GM18868 (cell line): Measurements from ENCODE around the gene LITAF.
A peak's percentile ranks its signal among the peaks of the same experiment; 100 is the strongest.
"Not testable (repeated sequence)": the region's sequence is repeated elsewhere in the genome, so short reads cannot be mapped to it uniquely, and the experiment has no call there.

Source experiments
- ATAC-seq: cut with Tn5 transposase; IDR thresholded peaks from one replicate; pipeline ENCODE4 v1.9.1; 2021; ENCODE audit warnings: mild to moderate bottlenecking, moderate library complexity; ENCODE audit not compliant: unreplicated experiment

The LITAF gene

GRCh38 chr16:11524098-11524760 lies 62.5 kb downstream of the LITAF start:
- ATAC-seq: no peak

DNA sequence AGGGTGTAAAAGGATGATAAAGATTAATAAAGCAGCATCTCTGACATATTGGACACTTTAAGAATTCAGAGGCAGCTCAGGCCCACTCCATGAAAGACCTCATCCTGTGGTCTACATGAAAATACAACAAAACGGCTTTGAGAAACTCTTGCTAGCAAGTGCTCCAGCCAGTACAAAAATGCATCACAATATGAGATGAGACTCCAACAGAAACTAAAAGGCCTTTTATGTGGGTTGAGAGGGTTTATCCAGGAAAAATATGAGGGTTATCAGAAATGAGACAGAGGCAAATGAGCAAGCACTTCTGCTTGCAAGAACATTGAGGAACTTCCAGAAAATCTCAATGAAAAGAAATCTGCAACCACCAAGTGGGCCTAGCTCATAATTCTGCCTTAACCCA lies 65.7 kb downstream of the LITAF start:
- no peak for ATAC-seq

GRCh38 chr16:11520442-11520841 lies 66.3 kb downstream of the LITAF start:
- ATAC-seq: no peak

DNA sequence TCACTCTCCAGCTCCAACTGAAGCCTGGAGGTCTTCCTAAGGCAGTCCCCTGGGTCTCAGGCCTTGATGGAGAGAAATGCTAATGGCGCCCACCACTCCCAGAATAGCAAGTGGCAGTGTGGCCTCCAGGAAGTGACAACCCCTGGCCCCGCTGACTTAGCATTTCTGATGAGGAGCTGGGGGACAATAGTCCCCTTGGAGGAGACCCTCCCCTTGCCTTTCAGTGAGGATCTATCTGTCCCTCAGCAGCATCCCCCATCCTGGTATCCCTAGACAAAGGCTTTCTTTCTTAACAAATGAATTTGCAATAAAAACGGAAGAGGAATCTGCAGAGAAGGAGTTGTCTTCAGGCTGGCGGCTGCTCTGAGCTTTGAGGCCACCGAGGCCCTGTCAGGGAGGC lies 68.8 kb downstream of the LITAF start:
- no peak for ATAC-seq

DNA sequence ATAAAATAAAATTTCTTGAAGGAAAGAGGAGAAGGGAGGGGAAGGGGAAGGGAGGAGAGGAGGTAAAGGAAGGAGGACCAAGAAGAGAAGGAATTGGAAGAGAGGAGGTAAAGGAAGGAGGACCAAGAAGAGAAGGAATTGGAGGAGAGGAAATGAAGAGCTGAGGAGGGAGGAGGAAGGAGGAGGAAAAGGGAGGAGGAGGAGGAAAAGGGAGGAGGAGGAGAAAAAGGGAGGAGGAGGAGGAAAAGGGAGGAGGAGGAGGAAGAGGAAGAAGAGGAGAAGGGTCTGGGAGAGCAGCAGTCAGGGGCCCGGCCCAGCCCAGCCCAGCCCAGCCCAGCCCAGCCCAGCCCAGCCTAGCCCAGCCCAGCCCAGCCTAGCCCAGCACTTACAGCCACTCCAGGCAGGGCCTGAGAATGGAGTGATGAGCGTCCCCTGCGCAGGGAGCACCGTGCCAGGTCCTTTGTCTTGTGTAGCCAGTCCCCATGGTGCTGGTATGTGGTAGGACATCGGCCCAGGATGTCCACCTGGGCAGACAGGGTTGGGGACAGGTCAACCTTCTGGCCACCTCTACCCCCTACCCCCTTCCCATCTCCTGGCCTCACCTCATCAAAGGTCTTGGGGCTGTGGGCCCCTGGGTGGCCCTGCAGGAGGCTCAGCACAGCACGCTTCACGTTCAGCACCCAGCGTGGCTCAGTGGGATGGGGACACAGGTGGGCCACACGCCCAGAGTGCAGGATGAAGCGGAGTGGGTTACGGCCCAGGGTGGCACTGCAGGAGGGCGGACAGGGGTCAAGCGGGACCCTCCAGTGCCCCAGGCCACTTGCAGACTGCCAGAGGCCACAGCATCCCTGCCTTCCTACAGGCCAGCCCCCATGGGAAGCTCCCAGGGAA lies 70.9 kb downstream of the LITAF start:
- ATAC-seq: no peak

DNA sequence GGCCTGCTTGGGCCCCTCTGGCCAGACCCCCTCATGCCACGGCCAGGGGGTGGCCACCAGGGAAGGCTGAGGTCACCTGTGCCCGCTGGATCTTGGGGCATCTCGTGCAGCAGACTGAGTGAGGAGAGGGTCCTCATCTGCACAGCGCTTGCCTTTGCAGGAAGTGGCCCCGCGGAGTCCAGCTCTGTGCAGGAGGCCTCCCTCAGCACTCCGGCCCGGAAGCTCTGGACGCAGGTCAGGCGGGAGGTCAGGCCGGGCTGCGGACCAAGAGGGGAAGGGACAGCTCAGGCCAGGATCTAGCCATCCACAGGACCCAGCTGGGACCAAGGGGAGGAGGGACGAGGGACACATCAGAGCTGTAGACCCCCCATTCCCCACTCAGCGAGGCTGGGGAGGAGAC lies 72.4 kb downstream of the LITAF start:
- ATAC-seq: no peak

DNA sequence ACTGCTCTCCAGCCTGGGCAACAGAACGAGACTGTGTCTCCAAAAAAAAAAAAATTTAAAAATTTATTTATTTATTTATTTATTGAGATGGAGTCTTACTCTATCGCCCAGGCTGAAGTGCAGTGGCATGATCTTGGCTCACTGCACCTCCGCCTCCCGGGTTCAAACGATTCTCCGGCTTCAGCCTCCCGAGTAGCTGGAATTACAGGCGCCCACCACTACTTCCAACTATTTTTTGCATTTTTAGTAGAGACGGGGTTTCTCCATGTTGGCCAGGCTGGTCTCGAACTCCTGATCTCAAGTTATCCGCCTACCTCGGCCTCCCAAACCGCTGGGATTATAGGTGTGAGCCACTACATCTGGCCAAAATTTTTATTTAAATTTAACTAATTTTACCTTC lies 73.4 kb downstream of the LITAF start:
- not testable (repeated sequence) for ATAC-seq

DNA sequence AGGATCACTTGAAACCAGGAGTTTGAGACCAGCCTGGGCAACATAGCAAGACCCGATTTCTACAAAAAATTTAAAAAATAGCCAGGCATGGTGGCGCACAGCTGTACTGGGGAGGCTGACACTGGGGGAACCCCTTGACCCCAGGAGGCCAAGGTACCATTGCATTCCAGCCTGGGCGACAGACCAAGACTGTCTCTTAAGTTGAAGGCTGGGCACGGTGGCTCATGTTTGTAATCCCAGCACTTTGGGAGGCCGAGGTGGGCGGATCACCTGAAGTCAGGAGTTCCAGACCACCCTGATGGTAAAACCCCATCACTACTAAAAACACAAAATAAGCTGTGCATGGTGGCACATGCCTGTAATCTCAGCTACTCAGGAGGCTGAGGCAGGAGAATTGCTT lies 74.9 kb downstream of the LITAF start:
- ATAC-seq: no peak

DNA sequence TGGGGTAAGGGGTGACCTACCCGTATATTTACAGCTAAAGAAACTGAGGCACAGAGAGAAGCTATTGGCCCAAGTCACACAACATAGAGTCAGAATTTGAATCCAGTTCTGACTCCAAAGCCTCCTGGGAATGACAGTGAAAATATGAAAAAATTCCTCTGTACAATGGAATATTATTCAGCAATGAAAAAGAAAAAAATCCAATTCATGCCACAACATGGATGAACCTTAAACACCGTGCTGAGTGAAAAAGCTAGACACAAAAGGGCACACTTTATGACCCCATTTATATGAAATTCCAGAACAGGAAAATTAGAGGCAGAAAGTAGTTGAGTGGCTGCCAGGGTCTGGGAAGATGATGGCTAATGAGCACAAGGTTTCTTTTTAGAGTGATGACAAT lies 75.4 kb downstream of the LITAF start:
- ATAC-seq: no peak

DNA sequence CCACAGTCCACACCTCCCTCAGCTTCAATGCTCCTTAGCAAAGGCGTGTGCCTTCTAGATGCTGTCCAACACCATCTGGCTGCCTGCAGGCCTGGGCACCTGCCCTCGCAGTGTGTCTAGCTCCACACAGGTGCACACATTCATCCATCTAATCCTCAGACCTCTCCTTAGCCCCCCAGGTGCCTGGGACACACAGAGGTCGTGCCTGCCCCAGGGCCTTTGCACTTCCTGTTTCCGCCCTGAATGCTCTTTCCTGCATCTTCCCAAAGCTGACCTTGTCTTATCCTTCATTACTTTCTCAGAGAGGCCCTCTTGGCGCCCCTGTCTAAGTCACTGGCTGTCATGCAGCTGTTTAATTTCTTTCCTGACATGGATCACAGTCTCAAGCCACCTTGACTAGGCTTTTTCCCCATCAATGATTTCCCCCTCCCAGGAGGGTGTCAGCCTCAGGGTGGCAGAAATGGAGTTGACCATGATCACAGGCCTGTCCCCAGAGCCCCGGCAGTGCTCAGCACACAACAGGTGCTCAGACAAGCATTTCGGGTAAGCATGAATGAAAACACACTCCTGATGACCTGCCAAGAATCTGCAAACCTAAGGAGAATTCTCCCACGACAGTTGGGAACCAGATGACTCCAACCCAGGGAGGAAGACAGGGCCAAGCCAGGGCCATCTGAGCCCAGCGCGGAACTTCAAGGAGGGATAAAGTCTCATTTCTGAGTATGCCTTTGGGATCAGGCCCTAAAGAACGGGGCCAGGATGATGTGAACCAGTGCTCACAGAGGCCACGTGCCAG lies 76.3 kb downstream of the LITAF start:
- no peak for ATAC-seq

DNA sequence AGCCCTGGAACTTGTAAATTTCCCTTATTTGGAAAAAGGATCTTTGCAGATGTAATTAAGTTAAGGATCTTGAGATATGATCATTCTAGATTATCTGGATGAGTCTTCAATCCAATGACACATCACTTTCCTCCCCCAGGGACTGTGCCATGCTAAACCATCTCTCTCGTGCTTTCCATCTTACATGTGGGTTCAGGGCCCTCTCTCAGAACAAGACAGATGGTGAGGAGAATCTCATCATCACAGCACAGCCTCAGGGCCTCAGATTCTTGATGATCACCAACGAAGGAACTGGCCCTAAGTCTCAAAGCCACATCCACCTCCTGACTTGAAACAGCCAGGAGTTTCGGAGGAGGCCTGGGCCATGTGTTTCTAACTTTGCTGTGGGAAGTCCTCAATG lies 78.7 kb downstream of the LITAF start:
- no peak for ATAC-seq

- no peak for ATAC-seq
Observed at GRCh38 chr16:11507350-11507749, 79.4 kb downstream of the LITAF start.

- peak; percentile 41 for ATAC-seq
Observed at GRCh38 chr16:11506741-11507305, 79.9 kb downstream of the LITAF start.

DNA sequence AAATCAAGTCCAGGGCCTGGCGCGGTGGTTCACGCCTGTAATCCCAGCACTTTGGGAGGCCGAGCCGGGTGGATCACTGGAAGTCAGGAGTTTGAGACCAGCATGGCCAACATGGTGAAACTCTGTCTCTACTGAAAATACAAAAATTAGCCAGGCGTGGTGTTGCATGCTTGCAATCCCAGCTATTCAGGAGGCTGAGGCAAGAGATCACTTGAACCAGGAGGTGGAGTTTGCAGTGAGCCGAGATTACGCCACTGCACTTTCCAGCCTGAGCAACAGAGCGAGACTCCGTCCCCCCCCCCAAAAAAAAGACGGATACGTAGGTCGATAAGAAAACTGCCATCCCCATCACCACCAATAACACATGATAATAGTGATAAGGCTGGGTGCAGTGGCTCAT lies 82.5 kb downstream of the LITAF start:
- not testable (repeated sequence) for ATAC-seq

DNA sequence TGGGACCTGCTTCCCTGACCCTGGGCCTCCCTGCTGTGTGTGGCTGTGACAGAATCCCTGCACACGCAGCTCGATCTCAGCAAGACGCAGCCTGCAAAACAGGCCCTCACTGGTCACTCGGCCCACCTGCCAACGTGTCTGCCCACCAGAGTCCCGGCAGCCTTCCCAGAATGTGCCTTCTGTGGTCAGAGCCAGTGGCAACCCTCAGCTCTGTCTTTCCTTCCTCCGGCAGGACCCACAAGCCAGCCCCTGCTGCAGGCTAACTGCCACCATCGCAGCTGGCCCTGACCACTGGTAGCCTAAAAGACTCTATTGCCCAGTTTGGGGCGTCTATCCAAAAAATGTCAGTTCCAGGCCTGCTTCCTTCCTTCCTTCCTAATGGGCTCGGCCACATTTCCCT lies 83.2 kb downstream of the LITAF start:
- ATAC-seq: no peak

GRCh38 chr16:11502239-11502638 lies 84.5 kb downstream of the LITAF start:
- ATAC-seq: no peak

- ATAC-seq: no peak
Observed at GRCh38 chr16:11501632-11502031, 85.1 kb downstream of the LITAF start.

DNA sequence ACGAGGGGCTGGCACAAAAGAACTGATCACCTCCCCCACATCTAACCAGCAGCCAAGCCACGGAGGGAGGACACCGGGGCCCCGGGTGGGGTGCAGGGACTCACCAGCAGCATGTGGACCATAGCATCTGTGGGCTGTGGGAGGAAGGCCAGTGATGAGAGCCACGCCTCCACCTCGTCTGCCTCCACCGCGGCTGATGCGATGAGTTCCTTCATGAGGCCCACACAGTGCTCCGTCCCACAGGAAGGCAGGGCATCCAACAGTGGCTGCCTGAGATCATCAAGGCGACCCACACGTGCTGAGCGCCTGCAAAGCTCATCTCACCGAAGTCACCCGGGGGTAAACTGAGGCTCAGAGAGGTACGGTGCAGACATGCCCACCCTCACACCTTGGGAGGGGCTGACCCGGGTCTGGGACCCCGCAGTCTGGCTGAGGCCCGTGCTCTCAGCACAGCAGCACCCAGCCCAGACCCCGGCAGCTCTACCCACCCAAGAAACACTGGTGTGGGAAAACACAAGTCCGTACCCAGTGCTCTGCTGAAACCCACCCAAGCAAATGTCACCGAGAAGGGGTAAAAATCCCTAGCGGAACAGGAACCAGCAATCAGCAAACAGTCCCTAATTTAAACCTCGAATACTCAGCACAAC lies 85.9 kb downstream of the LITAF start:
- no peak for ATAC-seq

DNA sequence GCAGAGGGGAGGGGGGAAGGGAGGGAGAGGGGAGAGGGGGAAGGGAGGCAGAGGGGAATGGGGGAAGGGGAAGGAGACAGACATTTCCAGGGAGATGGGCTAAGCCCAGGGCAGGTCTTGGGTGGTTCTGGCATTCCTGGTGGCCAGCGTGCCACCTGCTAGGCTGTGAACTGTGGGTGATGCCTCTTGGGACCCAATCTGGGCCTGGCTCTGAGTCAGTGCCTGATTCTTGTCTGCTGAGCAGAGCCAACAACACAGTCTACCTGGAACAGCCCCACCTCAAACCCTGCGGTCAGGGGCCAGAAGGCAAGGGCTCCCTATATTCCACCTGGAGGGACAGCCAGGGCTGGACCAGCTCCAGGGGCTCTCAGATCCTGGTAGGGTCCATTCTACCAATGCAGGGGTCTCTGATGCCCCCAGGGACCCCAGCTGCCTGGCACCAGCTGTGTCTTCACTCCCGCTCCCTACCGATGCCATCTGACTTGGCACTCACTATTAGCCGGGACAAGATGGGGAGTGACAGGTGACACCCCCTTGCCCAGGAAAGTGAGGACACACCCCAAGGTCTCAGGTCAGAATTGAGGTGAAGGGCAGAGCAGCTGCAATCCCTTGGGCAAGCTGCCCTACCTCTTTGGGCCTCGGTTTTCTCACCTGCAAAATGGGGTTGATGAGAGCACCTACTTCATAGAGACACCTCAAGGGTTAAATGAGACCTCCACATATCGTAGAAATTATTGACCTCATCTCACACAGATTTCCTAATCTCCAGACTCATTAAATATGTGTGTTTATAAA lies 87.2 kb downstream of the LITAF start:
- ATAC-seq: no peak

GRCh38 chr16:11498683-11499082 lies 88.0 kb downstream of the LITAF start:
- ATAC-seq: no peak
